HCT116 (cell line): ENCODE results near the gene MYO16. TPM values are rescaled to one million over a fixed set of nuclear protein-coding genes. Genes with fewer than 3 reads are reported as not detected.

Experiments used
- ATAC-seq: fragments of 200-7000 bp; cut with Tn5 transposase; 2 replicates; pipeline ENCODE4 v1.9.1; 2020; ENCODE audit warnings: mild to moderate bottlenecking, moderate library complexity
- BruUV-seq: library from RNA; stranded (reverse); fragments of 400-500 nt; replicated peaks from 2 replicates; lab custom pipeline; 2021; lab: Mats Ljungman, UMichigan
- CTCF ChIA-PET: fragments of 300-600 bp; sonication (Branson Sonifier 250); formaldehyde crosslinking; loops from one replicate; lab custom pipeline; 2021; ENCODE audit warnings: antibody characterized with exemption; lab: Charles Lee
- POLR2A ChIA-PET: fragments of 300-600, 350-600 bp; sonication (Branson Sonifier 250); formaldehyde crosslinking; loops from one replicate; lab custom pipeline; 2021; ENCODE audit warnings: antibody characterized with exemption; lab: Charles Lee
- RAD21 ChIA-PET, 2 experiments: fragments of 300-600 bp; sonication (Branson Sonifier 250); formaldehyde crosslinking; loops; one replicate each; lab custom pipeline; 2023; ENCODE audit warnings: low total read pairs in 2 of 2; ENCODE audit not compliant: uncharacterized antibody in 2 of 2, unreplicated experiment in 2 of 2, low non-redundant PET in 1 of 2; lab: Charles Lee
- DNase-seq: peaks from one replicate; pipeline ENCODE4 v3.0.0-alpha.2; 2010; ENCODE audit warnings: low read depth, low spot score
- H2AFZ ChIP-seq: fragments of 200-600 bp; shearing (Covaris generic), sonication (generic); 2 replicates; pipeline ENCODE4 v1.6.1; 2017; ENCODE audit warnings: low read depth, mixed run types, mixed read lengths, antibody characterized with exemption, low read length; ENCODE audit not compliant: poor library complexity, severe bottlenecking
- H3K27ac ChIP-seq: 2 replicates; pipeline ENCODE4 v1.5.1; 2012; ENCODE audit warnings: low read depth, low read length
- H3K27me3 ChIP-seq: fragments of 200-600 bp; sonication (generic); 2 replicates; pipeline ENCODE4 v1.6.1; 2016; ENCODE audit warnings: mixed run types, low read length, mixed read lengths; ENCODE audit not compliant: insufficient read depth
- H3K36me3 ChIP-seq, 2 experiments: fragments of 200-500 bp in 1 of 2; fragments of 200-600 bp in 1 of 2; sonication (Bioruptor generic) in 1 of 2; sonication (generic) in 1 of 2; 2 replicates each; pipeline versions ENCODE4 v1.5.1 to v1.6.1; 2014 to 2016; ENCODE audit warnings: low read length in 2 of 2, inconsistent platforms in 1 of 2, mixed read lengths in 1 of 2, mixed run types in 1 of 2; ENCODE audit not compliant: insufficient read depth in 2 of 2, control insufficient read depth in 1 of 2
- H3K4me1 ChIP-seq, 2 experiments: fragments of 200-600 bp in 1 of 2; sonication (generic) in 1 of 2; 2 replicates each; pipeline versions ENCODE4 v1.5.1 to v1.6.1; 2012 to 2017; ENCODE audit warnings: low read length in 2 of 2, inconsistent platforms in 1 of 2, mild to moderate bottlenecking in 1 of 2, mixed read lengths in 1 of 2, mixed run types in 1 of 2, moderate library complexity in 1 of 2; ENCODE audit not compliant: insufficient read depth in 2 of 2, control insufficient read depth in 1 of 2
- H3K4me2 ChIP-seq: fragments of 200-600 bp; sonication (generic); 2 replicates; pipeline ENCODE4 v1.6.1; 2017; ENCODE audit warnings: mixed run types, low read length, mixed read lengths
- H3K4me3 ChIP-seq, 2 experiments: fragments of 200-600 bp in 1 of 2; sonication (generic) in 1 of 2; replicated peaks in 1 of 2; 2 replicates each; pipeline ENCODE4 v1.5.1; 2011 to 2016; ENCODE audit warnings: low read length in 2 of 2, control low read depth in 1 of 2, low read depth in 1 of 2, mild to moderate bottlenecking in 1 of 2, mixed read lengths in 1 of 2, mixed run types in 1 of 2
- H3K79me2 ChIP-seq: fragments of 200-600 bp; sonication (generic); 2 replicates; pipeline ENCODE4 v1.6.1; 2017; ENCODE audit warnings: mild to moderate bottlenecking, mixed run types, low read length, moderate library complexity, mixed read lengths; ENCODE audit not compliant: insufficient read depth
- H3K9ac ChIP-seq: fragments of 200-600 bp; sonication (generic); 2 replicates; pipeline ENCODE4 v1.6.1; 2016; ENCODE audit warnings: low read length, mixed read lengths
- H3K9me2 ChIP-seq: fragments of 200-600 bp; sonication (generic), shearing (Covaris generic); 2 replicates; pipeline ENCODE4 v1.6.1; 2017; ENCODE audit warnings: mixed run types, mild to moderate bottlenecking, moderate library complexity; ENCODE audit not compliant: insufficient read depth
- H3K9me3 ChIP-seq, 2 experiments: fragments of 200-500 bp in 1 of 2; fragments of 200-600 bp in 1 of 2; sonication (Bioruptor generic) in 1 of 2; sonication (generic) in 1 of 2; 2 replicates each; pipeline ENCODE4 v1.6.1; 2014 to 2017; ENCODE audit warnings: low read length in 2 of 2, mixed read lengths in 2 of 2, inconsistent platforms in 1 of 2, low read depth in 1 of 2, mild to moderate bottlenecking in 1 of 2, mixed run types in 1 of 2, moderate library complexity in 1 of 2; ENCODE audit not compliant: control insufficient read depth in 1 of 2, insufficient read depth in 1 of 2
- H4K20me1 ChIP-seq: fragments of 200-600 bp; sonication (generic), shearing (Covaris generic); 2 replicates; pipeline ENCODE4 v1.6.1; 2017; ENCODE audit warnings: mixed run types, mild to moderate bottlenecking, moderate library complexity; ENCODE audit not compliant: insufficient read depth
- ATF3 ChIP-seq: IDR thresholded peaks from 2 replicates; pipeline ENCODE4 v1.6.1; 2012
- CBX3 ChIP-seq: IDR thresholded peaks from 2 replicates; pipeline ENCODE4 v1.6.1; 2012; ENCODE audit warnings: low read depth
- CEBPB ChIP-seq: IDR thresholded peaks from 2 replicates; pipeline ENCODE4 v1.6.1; 2012; ENCODE audit warnings: low read depth
- ELF1 ChIP-seq: IDR thresholded peaks from 2 replicates; pipeline ENCODE4 v1.6.1; 2012; ENCODE audit warnings: low read depth, borderline replicate concordance
- EZH2 ChIP-seq: fragments of 200-600 bp; sonication (generic); IDR thresholded peaks from 2 replicates; pipeline ENCODE4 v1.6.1; 2017; ENCODE audit warnings: antibody characterized with exemption, mixed run types
- EZH2phosphoT487 ChIP-seq: fragments of 200-600 bp; IDR thresholded peaks from 2 replicates; pipeline ENCODE4 v1.6.1; 2018; ENCODE audit warnings: antibody characterized with exemption, borderline replicate concordance
- FOSL1 ChIP-seq: IDR thresholded peaks from 2 replicates; pipeline ENCODE4 v1.6.1; 2012; ENCODE audit warnings: low read depth
- JUND ChIP-seq: IDR thresholded peaks from 2 replicates; pipeline ENCODE4 v1.6.1; 2012
- MAX ChIP-seq: IDR thresholded peaks from 2 replicates; pipeline ENCODE4 v1.6.1; 2012
- POLR2AphosphoS5 ChIP-seq: IDR thresholded peaks from 2 replicates; pipeline ENCODE4 v1.6.1; 2011; ENCODE audit warnings: mild to moderate bottlenecking, low read depth, low read length, moderate library complexity
- SIN3A ChIP-seq: IDR thresholded peaks from 2 replicates; pipeline ENCODE4 v1.6.1; 2012; ENCODE audit warnings: low read depth
- SP1 ChIP-seq: IDR thresholded peaks from 2 replicates; pipeline ENCODE4 v1.6.1; 2012; ENCODE audit warnings: low read depth
- SRF ChIP-seq: IDR thresholded peaks from 2 replicates; pipeline ENCODE4 v1.6.1; 2012; ENCODE audit warnings: low read depth
- TCF7L2 ChIP-seq: IDR thresholded peaks from 2 replicates; pipeline ENCODE4 v1.7.0; 2011; ENCODE audit warnings: borderline replicate concordance, inconsistent platforms; ENCODE audit not compliant: insufficient read depth, insufficient read length; ENCODE audit errors: extremely low read depth
- YY1 ChIP-seq: IDR thresholded peaks from 2 replicates; pipeline ENCODE4 v1.6.1; 2011; ENCODE audit warnings: low read length, low read depth, moderate library complexity, mild to moderate bottlenecking; ENCODE audit not compliant: insufficient replicate concordance; ENCODE audit errors: extremely low read depth
- ZBTB33 ChIP-seq: IDR thresholded peaks from 2 replicates; pipeline ENCODE4 v1.6.1; 2011; ENCODE audit warnings: mild to moderate bottlenecking, low read length, moderate library complexity; ENCODE audit not compliant: insufficient replicate concordance; ENCODE audit errors: extremely low read depth
- ZNF274 ChIP-seq: fragments of 200-500 bp; sonication (Bioruptor generic); IDR thresholded peaks from 2 replicates; pipeline ENCODE4 v1.6.1; 2014; ENCODE audit warnings: mild to moderate bottlenecking, low read depth, low read length, inconsistent platforms
- intact Hi-C: fragments of 100-400 bp; cut with micrococcal nuclease; formaldehyde crosslinking; loops from 2 replicates; pipeline ENCODE4 v1.10.0; 2022
- total RNA-seq: library from RNA; stranded (reverse); gene quantifications from one replicate; pipeline ENCODE4 v1.2.1, GENCODE V29; 2021; ENCODE audit not compliant: unreplicated experiment

The MYO16 gene
- total RNA-seq, 1 experiment from 2014 or later = 0.07 TPM

GRCh38 chr13:108618233-108618632, 11.2 kb upstream of the MYO16 start:
- intact Hi-C loops = no loop called here
- TF ChIP-seq MAX (no peak), CBX3 (no peak), CEBPB (no peak)
- TF ChIP-seq, all 23 proteins: peak for 0
- no peak overlapping the region for H3K4me2 ChIP-seq
- no peak overlapping the region for H2AFZ ChIP-seq
- no peaks in the 10 kb centered on the region; the same call in 1 of the 2 replicates for H3K27me3 ChIP-seq
- H3K4me1 ChIP-seq = no peaks in the 10 kb centered on the region
- no peaks in the 10 kb centered on the region for H3K9me2 ChIP-seq
- H3K79me2 ChIP-seq = no peaks in the 10 kb centered on the region
- no peak overlapping the region for H3K4me3 ChIP-seq
- RAD21 ChIA-PET = no interaction called here
- H3K36me3 ChIP-seq = no peaks in the 10 kb centered on the region
- H3K9ac ChIP-seq = no peak overlapping the region
- POLR2A ChIA-PET = no interaction called here
- CTCF ChIA-PET = no interaction called here
- DNase-seq (no peak), ATAC-seq (no peak)
- H3K27ac ChIP-seq = no peak overlapping the region
- H3K9me3 ChIP-seq = no peaks in the 10 kb centered on the region
- no TSS peak for BruUV-seq
- no peaks in the 10 kb centered on the region for H4K20me1 ChIP-seq

GRCh38 chr13:108621462-108621861, 7.9 kb upstream of the MYO16 start:
- no peak for ATAC-seq
- RAD21 ChIA-PET = no interaction called here

More at GRCh38 chr13:108621462-108621861, 7.9 kb upstream of the MYO16 start:
- no peaks in the 10 kb centered on the region for H3K9me3 ChIP-seq
- H2AFZ ChIP-seq = no peak overlapping the region
- BruUV-seq = no TSS peak
- no peak overlapping the region for H3K27ac ChIP-seq
- CTCF ChIA-PET = no interaction called here
- no peak overlapping the region for H3K9ac ChIP-seq
- no peak overlapping the region for H3K4me3 ChIP-seq
- POLR2A ChIA-PET = no interaction called here
- no peaks in the 10 kb centered on the region for H3K79me2 ChIP-seq
- H4K20me1 ChIP-seq = no peaks in the 10 kb centered on the region
- H3K4me1 ChIP-seq = no peaks in the 10 kb centered on the region
- H3K9me2 ChIP-seq = no peaks in the 10 kb centered on the region
- TF ChIP-seq JUND = no peak
- no peak for TF ChIP-seq YY1
- TF ChIP-seq MAX = no peak
- no peak for TF ChIP-seq ATF3
- TF ChIP-seq ZBTB33 = no peak
- TF ChIP-seq ZNF274 = no peak
- no peak for TF ChIP-seq TCF7L2
- no peak for TF ChIP-seq CBX3
- TF ChIP-seq POLR2AphosphoS5 = no peak
- no peak for TF ChIP-seq EZH2phosphoT487
- TF ChIP-seq FOSL1 = no peak
- TF ChIP-seq EZH2 = no peak
- no peak for TF ChIP-seq SP1
- no peak for TF ChIP-seq SIN3A
- no peak for TF ChIP-seq CEBPB
- no peak for TF ChIP-seq SRF
- TF ChIP-seq ELF1 = no peak
- intact Hi-C loops = no loop called here
- no peaks in the 10 kb centered on the region; the same call in 1 of the 2 replicates for H3K27me3 ChIP-seq
- no peak overlapping the region for H3K4me2 ChIP-seq
- no peaks in the 10 kb centered on the region for H3K36me3 ChIP-seq
- no peak for DNase-seq
